Prostate gland (tissue), 2 donors: ENCODE measurements around the gene RHEB.

Source experiments
- POLR2A ChIP-seq: fragments of 450-650 bp; IDR thresholded peaks from one replicate; pipeline ENCODE4 v1.6.1; 2016; ENCODE audit warnings: antibody characterized with exemption, mild to moderate bottlenecking
- POLR2AphosphoS5 ChIP-seq: sonication (generic); formaldehyde crosslinking; IDR thresholded peaks from one replicate; pipeline ENCODE4 v1.6.1; 2017; ENCODE audit warnings: antibody characterized with exemption
- TF ChIP-seq, protein P1 (sequence below), 4 experiments: fragments of 200-600 bp in 2 of 4; fragments of 450-650 bp in 2 of 4; sonication (generic) in 2 of 4; IDR thresholded peaks; 1 replicate in 3 of 4; 2 replicates in 1 of 4; pipeline ENCODE4 v1.5.1; 2016 to 2019; ENCODE audit warnings: antibody characterized with exemption in 4 of 4, mild to moderate bottlenecking in 2 of 4, moderate library complexity in 2 of 4

DNA sequence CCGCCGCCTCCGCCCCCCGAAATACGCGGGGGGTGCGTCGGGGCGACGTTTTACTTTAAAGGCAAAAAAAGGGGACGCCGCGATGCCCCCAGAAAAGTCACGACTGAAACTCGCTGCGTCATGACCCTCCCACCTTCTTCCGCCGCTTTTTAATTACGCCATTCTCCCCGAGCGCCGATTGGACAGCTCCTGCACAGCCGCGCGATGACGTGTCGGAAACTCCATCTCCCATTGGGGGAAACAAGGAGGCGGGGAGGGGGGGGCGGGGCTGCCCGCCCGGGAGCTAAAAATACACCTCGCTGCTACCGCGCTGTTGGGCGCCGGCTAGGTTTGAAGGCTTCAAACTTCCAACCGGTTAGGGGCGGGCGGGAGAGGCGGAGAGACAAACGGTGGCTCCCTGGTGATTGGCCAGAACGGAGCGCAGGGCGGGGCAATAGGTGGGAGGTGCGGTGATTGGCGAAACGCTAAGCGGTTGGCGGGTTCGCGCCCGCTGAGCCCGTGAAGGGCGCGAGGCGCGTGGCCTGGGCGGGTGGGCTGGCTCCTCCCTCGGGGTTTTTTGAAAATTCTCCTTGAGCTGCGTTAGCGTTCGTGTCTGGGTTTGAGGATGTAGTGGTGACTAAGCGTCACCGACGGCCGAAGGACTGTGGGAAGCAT, at the start of gene RHEB:
- TF ChIP-seq, protein P1, sequence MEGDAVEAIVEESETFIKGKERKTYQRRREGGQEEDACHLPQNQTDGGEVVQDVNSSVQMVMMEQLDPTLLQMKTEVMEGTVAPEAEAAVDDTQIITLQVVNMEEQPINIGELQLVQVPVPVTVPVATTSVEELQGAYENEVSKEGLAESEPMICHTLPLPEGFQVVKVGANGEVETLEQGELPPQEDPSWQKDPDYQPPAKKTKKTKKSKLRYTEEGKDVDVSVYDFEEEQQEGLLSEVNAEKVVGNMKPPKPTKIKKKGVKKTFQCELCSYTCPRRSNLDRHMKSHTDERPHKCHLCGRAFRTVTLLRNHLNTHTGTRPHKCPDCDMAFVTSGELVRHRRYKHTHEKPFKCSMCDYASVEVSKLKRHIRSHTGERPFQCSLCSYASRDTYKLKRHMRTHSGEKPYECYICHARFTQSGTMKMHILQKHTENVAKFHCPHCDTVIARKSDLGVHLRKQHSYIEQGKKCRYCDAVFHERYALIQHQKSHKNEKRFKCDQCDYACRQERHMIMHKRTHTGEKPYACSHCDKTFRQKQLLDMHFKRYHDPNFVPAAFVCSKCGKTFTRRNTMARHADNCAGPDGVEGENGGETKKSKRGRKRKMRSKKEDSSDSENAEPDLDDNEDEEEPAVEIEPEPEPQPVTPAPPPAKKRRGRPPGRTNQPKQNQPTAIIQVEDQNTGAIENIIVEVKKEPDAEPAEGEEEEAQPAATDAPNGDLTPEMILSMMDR (IDR thresholded peaks at IDR 0.05): no peak
- TF ChIP-seq POLR2AphosphoS5 (peak; percentile 92), POLR2A (peak; percentile 59)
